ENCODE data around the gene AP3B2.

The AP3B2 gene

DNA sequence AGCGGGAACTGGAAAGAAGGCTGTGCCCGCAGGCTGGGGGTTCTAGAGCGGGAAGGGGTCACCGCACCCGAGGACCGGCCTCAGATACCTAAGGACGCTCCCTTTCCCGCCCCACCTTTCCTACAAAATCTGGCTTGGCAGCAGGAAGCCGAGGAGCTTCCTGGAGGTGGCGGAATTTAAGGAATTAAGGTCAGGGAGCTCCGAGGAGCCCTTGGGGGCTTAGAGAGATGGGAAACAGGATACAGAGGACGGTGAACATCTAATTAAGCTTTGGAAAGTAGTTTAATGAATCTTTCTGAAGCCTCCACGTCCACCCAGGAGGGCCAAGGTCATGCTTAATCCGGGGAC is 507 bp upstream of the AP3B2 start:
- TF ChIP-seq TAF1 (IDR thresholded peaks at IDR 0.05; ENCODE audit: borderline replicate concordance, insufficient read depth, low read length) (no peak), POLR2AphosphoS5 (IDR thresholded peaks at IDR 0.05; ENCODE audit: low read depth, low read length) (no peak), REST (IDR thresholded peaks at IDR 0.05; ENCODE audit: insufficient read depth in 1 of 2, low read depth in 2 of 2, low read length in 2 of 2) (no peak), SIN3A (IDR thresholded peaks at IDR 0.05; ENCODE audit: borderline replicate concordance, insufficient read depth, low read length) (no peak), FOXP2 (optimal IDR thresholded peaks at IDR 0.05; ENCODE audit: borderline replicate concordance, extremely low read depth, extremely low read length, insufficient read depth) (no peak)

DNA sequence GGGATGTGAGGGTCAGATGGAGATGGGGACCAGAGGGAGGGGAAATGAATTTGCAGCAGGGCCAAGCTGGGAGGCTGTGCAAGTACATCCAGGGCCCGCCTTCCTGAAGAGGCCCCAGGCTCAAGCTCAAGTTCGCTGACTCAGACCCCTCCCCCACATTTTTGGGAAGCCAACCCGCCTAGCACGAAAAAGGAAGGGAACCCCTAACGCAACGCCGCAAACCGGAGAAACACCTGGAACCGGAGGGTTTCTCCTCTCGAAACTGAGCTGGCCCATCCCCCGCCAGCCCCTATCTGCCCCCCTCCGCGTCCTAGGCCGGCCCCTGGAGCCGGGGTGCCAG is 624 bp downstream of the AP3B2 start:
- TF ChIP-seq FOXP2 (optimal IDR thresholded peaks at IDR 0.05; ENCODE audit: borderline replicate concordance, extremely low read depth, extremely low read length, insufficient read depth): no peak
- TF ChIP-seq REST (IDR thresholded peaks at IDR 0.05; ENCODE audit: insufficient read depth in 1 of 2, low read depth in 2 of 2, low read length in 2 of 2): no peak
- TF ChIP-seq POLR2AphosphoS5 (IDR thresholded peaks at IDR 0.05; ENCODE audit: low read depth, low read length): no peak
- no peak for TF ChIP-seq SIN3A (IDR thresholded peaks at IDR 0.05; ENCODE audit: borderline replicate concordance, insufficient read depth, low read length)
- no peak for TF ChIP-seq TAF1 (IDR thresholded peaks at IDR 0.05; ENCODE audit: borderline replicate concordance, insufficient read depth, low read length)

DNA sequence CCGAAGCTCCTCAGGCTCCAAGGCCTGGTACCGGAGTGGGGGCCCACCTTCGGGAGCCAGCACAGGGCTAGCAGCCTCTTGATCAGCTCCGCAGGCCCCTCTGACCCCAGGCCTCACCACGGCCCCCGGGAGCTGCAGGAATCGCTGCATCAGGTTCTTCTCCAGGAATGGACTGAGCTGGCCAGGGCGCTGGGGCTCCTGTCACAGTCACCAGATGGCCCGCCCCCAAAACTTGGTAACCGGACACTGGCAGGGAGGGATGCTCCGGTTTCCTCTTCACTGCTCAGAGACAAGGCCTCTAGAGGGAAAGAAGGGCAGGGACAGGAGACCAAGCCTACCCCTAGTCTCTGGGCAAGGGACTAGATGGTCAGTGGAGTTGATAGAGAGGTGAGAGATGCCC is 9.9 kb downstream of the AP3B2 start:
- no peak for TF ChIP-seq FOXP2 (optimal IDR thresholded peaks at IDR 0.05; ENCODE audit: borderline replicate concordance, extremely low read depth, extremely low read length, insufficient read depth)

- no peak for TF ChIP-seq TAF1 (IDR thresholded peaks at IDR 0.05; ENCODE audit: borderline replicate concordance, insufficient read depth, low read length)
- TF ChIP-seq POLR2AphosphoS5 (IDR thresholded peaks at IDR 0.05; ENCODE audit: low read depth, low read length): no peak
- no peak for TF ChIP-seq FOXP2 (optimal IDR thresholded peaks at IDR 0.05; ENCODE audit: borderline replicate concordance, extremely low read depth, extremely low read length, insufficient read depth)
- TF ChIP-seq REST (IDR thresholded peaks at IDR 0.05; ENCODE audit: insufficient read depth in 1 of 2, low read depth in 2 of 2, low read length in 2 of 2): no peak
- no peak for TF ChIP-seq SIN3A (IDR thresholded peaks at IDR 0.05; ENCODE audit: borderline replicate concordance, insufficient read depth, low read length)
Observed at GRCh38 chr15:82698711-82699345, 10.8 kb downstream of the AP3B2 start.

GRCh38 chr15:82697735-82698407 is 11.8 kb downstream of the AP3B2 start:
- TF ChIP-seq FOXP2 (optimal IDR thresholded peaks at IDR 0.05; ENCODE audit: borderline replicate concordance, extremely low read depth, extremely low read length, insufficient read depth) (no peak), TAF1 (IDR thresholded peaks at IDR 0.05; ENCODE audit: borderline replicate concordance, insufficient read depth, low read length) (no peak), POLR2AphosphoS5 (IDR thresholded peaks at IDR 0.05; ENCODE audit: low read depth, low read length) (no peak), SIN3A (IDR thresholded peaks at IDR 0.05; ENCODE audit: borderline replicate concordance, insufficient read depth, low read length) (no peak), REST (IDR thresholded peaks at IDR 0.05; ENCODE audit: insufficient read depth in 1 of 2, low read depth in 2 of 2, low read length in 2 of 2) (no peak)
